Activated T-cell treated with anti-CD3 and anti-CD28 coated beads, Interleukin-2, amount 50 U/mL, for 72 hours (primary cell): Measurements from ENCODE around the gene PARM1. TPM values are rescaled to one million over a fixed set of nuclear protein-coding genes. Genes with fewer than 3 reads are reported as not detected.
A peak's percentile ranks its signal among the peaks of the same experiment; 100 is the strongest.

ENCODE experiments used
- ATAC-seq, 2 donors: fragments of 150-1000 bp; cut with Tn5 transposase; replicated peaks in 1 of 2; 2 replicates each; pipeline ENCODE4 v1.10.0; 2021; ENCODE audit warnings: moderate library complexity in 2 of 2, mild to moderate bottlenecking in 1 of 2
- DNase-seq, 2 donors: peaks; one replicate each; pipeline ENCODE4 v3.0.0; 2021 to 2022; ENCODE audit warnings: mixed read lengths in 1 of 2
- H3K27ac Mint-ChIP-seq: one replicate; pipeline ENCODE4 v1.8.0; 2022; ENCODE audit warnings: mild to moderate bottlenecking, moderate library complexity, mixed read lengths
- H3K27me3 Mint-ChIP-seq: one replicate; pipeline ENCODE4 v1.8.0; 2022; ENCODE audit warnings: low read depth, mixed read lengths
- H3K36me3 Mint-ChIP-seq, 2 donors: one replicate each; pipeline ENCODE4 v1.8.0; 2022; ENCODE audit warnings: mixed read lengths in 2 of 2, mild to moderate bottlenecking in 1 of 2; ENCODE audit not compliant: insufficient read depth in 2 of 2
- H3K4me1 Mint-ChIP-seq: one replicate; pipeline ENCODE4 v1.8.0; 2022; ENCODE audit warnings: low read depth, mixed read lengths
- H3K4me3 Mint-ChIP-seq, 2 donors: one replicate each; pipeline ENCODE4 v1.8.0; 2022; ENCODE audit warnings: mild to moderate bottlenecking in 2 of 2, mixed read lengths in 2 of 2, moderate library complexity in 2 of 2
- H3K9me3 Mint-ChIP-seq, 2 donors: one replicate each; pipeline ENCODE4 v1.8.0; 2022; ENCODE audit warnings: mixed read lengths in 2 of 2
- total RNA-seq, 2 donors: library from RNA; stranded (reverse); gene quantifications; one replicate each; pipeline ENCODE4 v1.2.3, GENCODE V29; 2022

The PARM1 gene
- total RNA-seq, 2 donors from 2014 or later = 0.07 to 0.19 TPM

- no peaks in the 10 kb centered on the region for H3K27me3 Mint-ChIP-seq
- no peak overlapping the region for H3K27ac Mint-ChIP-seq
- DNase-seq (no peak), ATAC-seq (no peak)
- H3K4me3 Mint-ChIP-seq = no peak overlapping the region
- no peaks in the 10 kb centered on the region for H3K4me1 Mint-ChIP-seq
- H3K36me3 Mint-ChIP-seq = no peaks in the 10 kb centered on the region
- no peaks in the 10 kb centered on the region for H3K9me3 Mint-ChIP-seq
These were observed 15.3 kb downstream of the PARM1 start for GRCh38 chr4:74948236-74948635.

DNA sequence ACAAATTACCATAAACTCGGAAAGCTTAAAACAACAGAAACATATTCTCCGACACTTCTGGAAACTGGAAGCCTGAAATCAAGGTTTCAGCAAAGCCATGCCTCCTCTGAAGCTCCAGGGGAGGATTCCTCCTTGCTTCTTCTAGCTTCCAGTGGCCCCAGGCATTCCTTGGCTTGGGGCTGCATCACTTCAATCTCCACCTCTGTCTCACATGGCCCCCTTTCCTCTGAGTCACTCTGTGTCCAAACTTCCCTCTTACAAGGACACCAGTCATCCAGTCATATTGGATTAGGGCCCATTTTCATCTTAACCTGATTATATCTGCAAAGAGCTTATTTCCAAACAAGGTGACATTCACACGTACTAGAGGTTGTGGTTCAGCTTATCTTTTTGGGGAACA lies 17.3 kb downstream of the PARM1 start:
- no peak for ATAC-seq
- Mint-ChIP-seq H3K27me3 (no peaks in the 10 kb centered on the region), H3K36me3 (no peaks in the 10 kb centered on the region), H3K27ac (no peak overlapping the region), H3K9me3 (no peaks in the 10 kb centered on the region), H3K4me3 (no peak overlapping the region), H3K4me1 (no peaks in the 10 kb centered on the region)
- no peak for DNase-seq

DNA sequence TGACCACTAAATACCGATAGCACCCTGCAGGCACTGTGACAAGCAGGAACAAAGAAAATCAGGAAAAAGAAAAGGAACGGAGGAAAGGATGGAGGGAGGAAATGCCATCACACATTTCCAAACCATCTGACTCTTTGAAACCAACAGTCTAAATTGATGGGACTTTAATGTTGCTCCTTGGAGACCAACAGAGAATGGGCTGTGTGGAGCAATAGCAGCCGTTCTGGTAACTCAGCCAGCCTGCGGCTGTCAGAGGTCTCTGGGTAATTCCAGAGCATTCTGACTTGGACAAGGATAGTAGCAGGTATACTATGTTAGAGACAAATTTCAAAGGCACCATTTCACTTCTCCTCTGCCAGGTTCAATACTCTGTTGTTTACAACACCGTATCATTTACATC lies 18.0 kb downstream of the PARM1 start:
- ATAC-seq (no peak), DNase-seq (no peak)
- H3K4me1 Mint-ChIP-seq = no peaks in the 10 kb centered on the region
- H3K27me3 Mint-ChIP-seq = no peaks in the 10 kb centered on the region
- H3K27ac Mint-ChIP-seq = no peak overlapping the region
- no peaks in the 10 kb centered on the region for H3K36me3 Mint-ChIP-seq
- H3K4me3 Mint-ChIP-seq = no peak overlapping the region
- no peaks in the 10 kb centered on the region for H3K9me3 Mint-ChIP-seq

GRCh38 chr4:74953647-74954046 lies 20.7 kb downstream of the PARM1 start:
- no peak overlapping the region for H3K4me3 Mint-ChIP-seq
- H3K4me1 Mint-ChIP-seq = no peaks in the 10 kb centered on the region
- no peaks in the 10 kb centered on the region for H3K9me3 Mint-ChIP-seq
- H3K27me3 Mint-ChIP-seq = no peaks in the 10 kb centered on the region
- DNase-seq (no peak), ATAC-seq (no peak)
- H3K27ac Mint-ChIP-seq = no peak overlapping the region
- no peaks in the 10 kb centered on the region for H3K36me3 Mint-ChIP-seq

- ATAC-seq (no peak), DNase-seq (no peak)
- Mint-ChIP-seq H3K4me1 (no peaks in the 10 kb centered on the region), H3K36me3 (peaks cover 0 to 1% of the 10 kb centered on the region in 2 donors), H3K27me3 (no peaks in the 10 kb centered on the region), H3K27ac (no peak overlapping the region), H3K4me3 (no peak overlapping the region), H3K9me3 (peaks cover 0 to 14% of the 10 kb centered on the region in 2 donors)
These were observed 26.0 kb downstream of the PARM1 start for GRCh38 chr4:74958881-74959280.

GRCh38 chr4:74961230-74961629 lies 28.3 kb downstream of the PARM1 start:
- Mint-ChIP-seq H3K9me3 (peaks cover under 1 to 14% of the 10 kb centered on the region in 2 donors), H3K27me3 (no peaks in the 10 kb centered on the region), H3K27ac (no peak overlapping the region), H3K4me3 (no peak overlapping the region), H3K36me3 (peaks cover 0 to 1% of the 10 kb centered on the region in 2 donors), H3K4me1 (no peaks in the 10 kb centered on the region)
- DNase-seq (no peak), ATAC-seq (no peak)

- Mint-ChIP-seq H3K4me3 (no peak overlapping the region), H3K27ac (no peak overlapping the region), H3K27me3 (no peaks in the 10 kb centered on the region), H3K4me1 (no peaks in the 10 kb centered on the region), H3K9me3 (peaks cover 2 to 14% of the 10 kb centered on the region in 2 donors), H3K36me3 (peaks cover 0 to 1% of the 10 kb centered on the region in 2 donors)
- ATAC-seq = no peak
- DNase-seq = no peak
These were observed 29.7 kb downstream of the PARM1 start for GRCh38 chr4:74962584-74962983.

- Mint-ChIP-seq H3K4me3 (no peak overlapping the region), H3K27ac (no peak overlapping the region), H3K36me3 (peaks cover 0 to 1% of the 10 kb centered on the region in 2 donors), H3K9me3 (peaks cover 2 to 14% of the 10 kb centered on the region in 2 donors), H3K27me3 (no peaks in the 10 kb centered on the region), H3K4me1 (no peaks in the 10 kb centered on the region)
- DNase-seq = no peak
- no peak for ATAC-seq
These were observed 31.4 kb downstream of the PARM1 start for GRCh38 chr4:74964311-74964710.

DNA sequence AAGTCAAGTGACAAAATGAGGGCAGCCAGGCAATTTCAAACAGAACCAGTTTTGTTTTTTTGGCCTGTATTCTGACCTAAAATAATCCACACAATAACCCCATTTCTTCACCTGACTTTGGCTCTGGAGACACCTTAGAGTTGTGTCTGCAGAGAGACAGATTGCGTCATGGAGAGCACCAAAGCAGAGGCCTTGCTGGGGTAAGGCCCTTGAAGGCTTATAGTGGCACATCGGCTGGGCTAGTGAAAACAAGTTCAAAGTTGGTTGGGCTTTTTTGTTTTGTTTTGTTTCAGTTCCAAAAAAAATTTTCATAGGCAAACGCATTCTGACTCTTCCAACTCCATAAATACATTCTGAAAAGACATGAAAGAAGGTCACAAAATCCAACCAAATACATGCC lies 34.4 kb downstream of the PARM1 start:
- ATAC-seq (no peak), DNase-seq (no peak)
- Mint-ChIP-seq H3K27me3 (no peaks in the 10 kb centered on the region), H3K27ac (no peak overlapping the region), H3K9me3 (peaks cover 2% of the 10 kb centered on the region in 2 donors), H3K4me1 (no peaks in the 10 kb centered on the region), H3K4me3 (no peak overlapping the region), H3K36me3 (no peaks in the 10 kb centered on the region)

GRCh38 chr4:74968456-74969164 lies 35.7 kb downstream of the PARM1 start:
- H3K9me3 Mint-ChIP-seq = peaks cover 0 to 2% of the 10 kb centered on the region in 2 donors
- DNase-seq (no peak), ATAC-seq (peak; percentile 36 to 52)
- no peak overlapping the region for H3K4me3 Mint-ChIP-seq
- no peak overlapping the region for H3K27ac Mint-ChIP-seq
- H3K4me1 Mint-ChIP-seq = no peaks in the 10 kb centered on the region
- no peaks in the 10 kb centered on the region for H3K36me3 Mint-ChIP-seq
- H3K27me3 Mint-ChIP-seq = peaks cover 2% of the 10 kb centered on the region

GRCh38 chr4:74969507-74970474 lies 36.9 kb downstream of the PARM1 start:
- H3K4me3 Mint-ChIP-seq = no peak overlapping the region
- ATAC-seq (no peak), DNase-seq (no peak)
- H3K4me1 Mint-ChIP-seq = no peaks in the 10 kb centered on the region
- peaks cover 6% of the 10 kb centered on the region for H3K27me3 Mint-ChIP-seq
- H3K27ac Mint-ChIP-seq = no peak overlapping the region
- H3K9me3 Mint-ChIP-seq = peaks cover 0 to 2% of the 10 kb centered on the region in 2 donors
- H3K36me3 Mint-ChIP-seq = no peaks in the 10 kb centered on the region

DNA sequence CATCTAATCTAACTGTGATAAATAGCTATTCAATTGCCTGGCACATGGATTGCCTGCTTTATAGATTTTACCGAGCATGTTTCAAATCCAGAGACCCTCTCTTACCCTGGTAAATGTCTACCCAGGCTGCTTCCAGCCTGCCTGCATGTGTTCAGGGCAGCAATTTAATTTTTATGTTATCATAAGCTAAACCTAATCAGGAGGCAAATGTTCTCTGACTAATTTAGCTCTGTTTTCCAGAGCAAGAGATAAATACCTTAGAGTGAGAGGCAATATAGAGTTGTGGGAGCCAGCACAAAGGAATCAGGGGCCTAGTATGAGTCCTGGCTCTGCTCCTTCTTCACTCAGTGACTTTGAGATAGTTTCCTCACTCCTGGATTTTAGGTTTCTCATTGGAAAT lies 37.7 kb downstream of the PARM1 start:
- H3K4me3 Mint-ChIP-seq = no peak overlapping the region
- H3K27ac Mint-ChIP-seq = no peak overlapping the region
- H3K4me1 Mint-ChIP-seq = no peaks in the 10 kb centered on the region
- no peak for DNase-seq
- peaks cover 0 to 4% of the 10 kb centered on the region in 2 donors for H3K9me3 Mint-ChIP-seq
- no peaks in the 10 kb centered on the region for H3K36me3 Mint-ChIP-seq
- H3K27me3 Mint-ChIP-seq = peaks cover 6% of the 10 kb centered on the region
- no peak for ATAC-seq

DNA sequence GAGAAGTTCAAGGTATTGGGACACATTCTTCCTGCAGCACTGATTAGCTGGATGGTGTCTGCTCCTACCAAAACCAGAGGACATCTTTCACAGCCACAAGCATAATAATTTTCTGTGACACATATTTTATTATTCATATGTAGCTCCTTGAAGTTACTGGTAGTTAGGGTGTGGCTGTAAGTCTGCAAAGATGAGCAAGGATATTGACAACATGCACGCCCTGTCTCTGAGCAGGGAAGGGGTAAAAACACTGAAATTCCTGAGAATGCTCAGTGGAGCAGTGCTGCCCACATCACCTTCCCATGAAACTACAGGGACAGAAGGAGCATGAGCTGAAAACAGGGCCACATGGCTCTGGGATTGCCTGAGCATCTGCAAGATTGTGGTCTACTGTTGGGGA lies 38.9 kb downstream of the PARM1 start:
- Mint-ChIP-seq H3K4me3 (no peak overlapping the region), H3K4me1 (no peaks in the 10 kb centered on the region), H3K9me3 (peaks cover 0 to 2% of the 10 kb centered on the region in 2 donors), H3K27ac (no peak overlapping the region), H3K27me3 (peaks cover 6% of the 10 kb centered on the region), H3K36me3 (no peaks in the 10 kb centered on the region)
- DNase-seq (no peak), ATAC-seq (no peak)
